GM20000 (cell line): ENCODE results near the gene KCNMA1.

Source experiments
- DNase-seq: peaks from one replicate; pipeline ENCODE4 v3.0.0; 2012; ENCODE audit warnings: low spot score
- TF ChIP-seq, protein P1 (sequence below): IDR thresholded peaks from 2 replicates; pipeline ENCODE4 v1.5.1; 2012; ENCODE audit warnings: mild to moderate bottlenecking, control low read depth; ENCODE audit errors: extremely low read depth, missing control alignments

The KCNMA1 gene

DNA sequence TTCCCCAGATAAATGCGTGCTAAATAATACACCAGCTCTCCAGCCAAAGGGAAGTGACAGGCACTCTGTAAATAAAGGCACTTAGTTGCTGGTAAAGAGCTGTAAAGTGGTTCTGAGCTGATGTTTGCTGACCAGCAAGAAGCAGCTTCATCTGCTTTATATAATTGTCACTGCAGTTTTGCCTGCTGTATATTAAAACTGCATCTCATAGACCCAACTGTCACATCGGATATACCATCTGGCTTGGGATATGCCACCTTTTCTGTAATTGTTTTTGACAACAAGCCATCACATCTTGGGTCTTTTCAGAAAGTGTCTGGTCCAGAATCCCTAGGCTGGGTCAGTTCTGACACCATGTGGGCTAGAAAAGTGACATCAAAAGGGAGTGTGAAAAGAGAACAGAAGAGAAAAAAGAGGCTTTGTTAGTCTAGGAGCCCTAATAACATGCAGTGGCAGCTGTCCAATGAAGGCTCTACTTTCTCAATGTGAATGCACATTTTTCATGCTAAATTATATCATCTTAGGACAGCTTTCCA, 697.6 kb downstream of the KCNMA1 start:
- TF ChIP-seq, protein P1, sequence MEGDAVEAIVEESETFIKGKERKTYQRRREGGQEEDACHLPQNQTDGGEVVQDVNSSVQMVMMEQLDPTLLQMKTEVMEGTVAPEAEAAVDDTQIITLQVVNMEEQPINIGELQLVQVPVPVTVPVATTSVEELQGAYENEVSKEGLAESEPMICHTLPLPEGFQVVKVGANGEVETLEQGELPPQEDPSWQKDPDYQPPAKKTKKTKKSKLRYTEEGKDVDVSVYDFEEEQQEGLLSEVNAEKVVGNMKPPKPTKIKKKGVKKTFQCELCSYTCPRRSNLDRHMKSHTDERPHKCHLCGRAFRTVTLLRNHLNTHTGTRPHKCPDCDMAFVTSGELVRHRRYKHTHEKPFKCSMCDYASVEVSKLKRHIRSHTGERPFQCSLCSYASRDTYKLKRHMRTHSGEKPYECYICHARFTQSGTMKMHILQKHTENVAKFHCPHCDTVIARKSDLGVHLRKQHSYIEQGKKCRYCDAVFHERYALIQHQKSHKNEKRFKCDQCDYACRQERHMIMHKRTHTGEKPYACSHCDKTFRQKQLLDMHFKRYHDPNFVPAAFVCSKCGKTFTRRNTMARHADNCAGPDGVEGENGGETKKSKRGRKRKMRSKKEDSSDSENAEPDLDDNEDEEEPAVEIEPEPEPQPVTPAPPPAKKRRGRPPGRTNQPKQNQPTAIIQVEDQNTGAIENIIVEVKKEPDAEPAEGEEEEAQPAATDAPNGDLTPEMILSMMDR, result no peak
- DNase-seq, result no peak

- no peak for DNase-seq
- TF ChIP-seq, protein P1, result no peak
Observed at GRCh38 chr10:76937181-76937600, 700.4 kb downstream of the KCNMA1 start.

GRCh38 chr10:76935941-76936613, 701.5 kb downstream of the KCNMA1 start:
- no peak for DNase-seq
- TF ChIP-seq, protein P1, result no peak

DNA sequence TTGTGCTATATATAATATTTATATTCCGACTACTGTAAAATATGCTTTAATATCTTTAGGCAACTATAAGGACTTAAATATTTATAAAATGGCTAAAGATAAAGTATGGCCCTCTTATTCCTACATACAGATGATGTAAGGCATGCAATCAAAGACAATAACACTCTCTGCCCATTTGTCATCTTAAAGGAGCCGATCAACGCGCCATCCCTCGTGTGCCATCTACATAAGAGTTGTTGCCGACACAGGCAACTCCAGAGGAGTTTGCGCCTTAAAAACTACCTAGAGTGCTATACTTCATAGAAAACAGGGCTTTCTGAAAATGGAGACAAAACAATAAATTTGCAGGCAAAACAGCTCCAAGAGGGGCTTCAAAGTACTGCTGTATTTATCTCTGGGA, 709.0 kb downstream of the KCNMA1 start:
- no peak for DNase-seq
- TF ChIP-seq, protein P1, result no peak

DNA sequence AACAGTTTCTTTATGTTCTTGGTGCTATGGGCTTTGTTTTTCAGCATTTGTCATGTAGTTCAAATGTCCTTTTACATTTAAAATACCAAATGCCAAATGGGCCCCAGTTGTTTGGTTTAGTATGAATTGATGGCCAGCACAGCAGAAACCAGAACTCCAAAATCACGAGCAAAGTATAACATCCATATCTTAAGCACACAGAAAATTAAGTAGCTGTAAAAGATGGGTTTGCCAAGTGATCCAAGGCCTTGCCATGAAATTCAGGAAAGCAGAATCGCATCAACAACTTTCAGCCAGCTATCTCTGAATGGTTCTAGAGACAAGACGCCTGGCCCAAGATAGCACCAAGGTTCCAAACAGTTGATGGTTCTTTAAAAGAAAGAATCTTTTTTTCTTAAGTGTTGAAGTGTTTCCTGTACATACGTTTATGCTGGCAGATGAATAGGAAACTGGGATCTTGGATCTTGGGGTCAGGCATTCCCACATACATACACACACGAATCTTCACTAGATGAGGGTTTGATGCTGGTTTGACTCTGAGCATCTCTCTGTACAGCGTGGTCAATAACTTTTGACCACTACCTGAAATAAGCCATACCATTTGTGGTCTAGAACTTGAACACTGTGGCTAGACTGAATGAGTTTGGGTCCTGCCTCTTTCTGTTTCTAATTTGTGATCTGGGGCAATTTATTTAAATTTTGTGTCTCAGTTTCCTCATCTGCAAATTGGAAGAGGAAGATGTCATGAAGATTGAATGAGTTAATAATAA, 711.8 kb downstream of the KCNMA1 start:
- TF ChIP-seq, protein P1, result no peak

GRCh38 chr10:76922666-76923065, 714.9 kb downstream of the KCNMA1 start:
- no peak for DNase-seq
- TF ChIP-seq, protein P1, result no peak

More for the DNA sequence above, 711.8 kb downstream of the KCNMA1 start:
- DNase-seq, result no peak

- TF ChIP-seq, protein P1, result no peak
- no peak for DNase-seq
Observed at GRCh38 chr10:76921383-76922010, 716.1 kb downstream of the KCNMA1 start.
